Liver (tissue), 9 donors: ENCODE measurements around the gene IRF9. TPM values are rescaled to one million over a fixed set of nuclear protein-coding genes. Genes with fewer than 3 reads are reported as not detected.
A peak's percentile ranks its signal among the peaks of the same experiment; 100 is the strongest.

Experiments used
- DNase-seq: peaks from one replicate; pipeline ENCODE4 v3.0.0-alpha.2; 2017; ENCODE audit warnings: low spot score
- H3K27ac ChIP-seq, 2 donors: one replicate each; pipeline ENCODE4 v1.7.0; 2013; ENCODE audit warnings: inconsistent platforms in 2 of 2, low read length in 2 of 2, control low read depth in 1 of 2, low read depth in 1 of 2, mild to moderate bottlenecking in 1 of 2
- H3K27me3 ChIP-seq, 4 donors: one replicate each; pipeline versions ENCODE4 v1.6.1 to v1.7.0; 2013; ENCODE audit warnings: low read length in 3 of 4, inconsistent platforms in 1 of 4, mild to moderate bottlenecking in 1 of 4, moderate library complexity in 1 of 4; ENCODE audit not compliant: control insufficient read depth in 4 of 4, insufficient read depth in 4 of 4
- H3K36me3 ChIP-seq, 4 donors: one replicate each; pipeline versions ENCODE4 v1.6.1 to v1.7.0; 2013; ENCODE audit warnings: low read length in 3 of 4, mild to moderate bottlenecking in 3 of 4, low read depth in 1 of 4, moderate library complexity in 1 of 4; ENCODE audit not compliant: control insufficient read depth in 4 of 4, insufficient read depth in 3 of 4
- H3K4me1 ChIP-seq, 4 donors: one replicate each; pipeline versions ENCODE4 v1.6.1 to v1.7.0; 2013; ENCODE audit warnings: low read length in 3 of 4, mild to moderate bottlenecking in 3 of 4, moderate library complexity in 1 of 4; ENCODE audit not compliant: control insufficient read depth in 4 of 4, insufficient read depth in 4 of 4
- H3K4me3 ChIP-seq, 3 donors: one replicate each; pipeline versions ENCODE4 v1.6.1 to v1.7.0; 2013; ENCODE audit warnings: low read length in 3 of 3, control low read depth in 1 of 3, low read depth in 1 of 3, mild to moderate bottlenecking in 1 of 3
- H3K9ac ChIP-seq, 2 donors: one replicate each; pipeline ENCODE4 v1.7.0; 2013; ENCODE audit warnings: low read length in 2 of 2, mild to moderate bottlenecking in 2 of 2, moderate library complexity in 2 of 2, control low read depth in 1 of 2, low read depth in 1 of 2
- H3K9me3 ChIP-seq, 4 donors: one replicate each; pipeline versions ENCODE4 v1.6.1 to v1.7.0; 2013; ENCODE audit warnings: low read length in 3 of 4; ENCODE audit not compliant: control insufficient read depth in 4 of 4
- ATF3 ChIP-seq: IDR thresholded peaks from 2 replicates; pipeline ENCODE4 v1.6.1; 2016; ENCODE audit warnings: antibody characterized with exemption
- FOXA1 ChIP-seq: IDR thresholded peaks from 2 replicates; pipeline ENCODE4 v1.6.1; 2016; ENCODE audit warnings: antibody characterized with exemption
- GABPA ChIP-seq, 2 donors: IDR thresholded peaks in 1 of 2; conservative IDR thresholded peaks in 1 of 2; 2 replicates each; pipeline ENCODE4 v1.6.1; 2016; ENCODE audit warnings: antibody characterized with exemption in 2 of 2, mild to moderate bottlenecking in 1 of 2, moderate library complexity in 1 of 2
- HNF4A ChIP-seq, 2 donors: conservative IDR thresholded peaks; 2 replicates each; pipeline ENCODE4 v1.6.1; 2016; ENCODE audit warnings: antibody characterized with exemption in 2 of 2, mild to moderate bottlenecking in 2 of 2
- JUND ChIP-seq, 2 donors: IDR thresholded peaks; 2 replicates each; pipeline ENCODE4 v1.6.1; 2016; ENCODE audit warnings: antibody characterized with exemption in 2 of 2
- MAX ChIP-seq: IDR thresholded peaks from 2 replicates; pipeline ENCODE4 v1.6.1; 2016; ENCODE audit warnings: antibody characterized with exemption
- RAD21 ChIP-seq, 2 donors: IDR thresholded peaks; 2 replicates each; pipeline ENCODE4 v1.6.1; 2016; ENCODE audit warnings: antibody characterized with exemption in 2 of 2, mild to moderate bottlenecking in 2 of 2
- REST ChIP-seq: IDR thresholded peaks from 2 replicates; pipeline ENCODE4 v1.6.1; 2016; ENCODE audit warnings: antibody characterized with exemption, mild to moderate bottlenecking
- RXRA ChIP-seq, 2 donors: IDR thresholded peaks; 2 replicates each; pipeline ENCODE4 v1.6.1; 2017 to 2018; ENCODE audit warnings: antibody characterized with exemption in 2 of 2, mild to moderate bottlenecking in 1 of 2
- TAF1 ChIP-seq: conservative IDR thresholded peaks from 2 replicates; pipeline ENCODE4 v1.6.1; 2016; ENCODE audit warnings: antibody characterized with exemption, mild to moderate bottlenecking
- YY1 ChIP-seq: IDR thresholded peaks from 2 replicates; pipeline ENCODE4 v1.6.1; 2016; ENCODE audit warnings: antibody characterized with exemption, mild to moderate bottlenecking
- WGBS: extraction: QIAGEN DNeasy Blood & Tissue Kit; methylation state at CpG from one replicate; pipeline ENCODE4 v1.1.7; 2013; 5-methylcytosine and 5-hydroxymethylcytosine counted together
- polyA plus RNA-seq, 2 donors: library from polyadenylated mRNA; stranded (reverse) in 1 of 2; unstranded in 1 of 2; fragments of 200-250 nt in 1 of 2; fragments of >200 nt in 1 of 2; fragmentation: Nextera tagmentation in 1 of 2; extraction: Ambion mirVana in 1 of 2; gene quantifications; one replicate each; pipeline versions ENCODE4 v1.2.1 to v1.2.3, GENCODE V29; 2013 to 2015
- total RNA-seq, 2 donors: library from RNA; depleted of rRNA; stranded (reverse); fragments of >200 nt; gene quantifications; one replicate each; pipeline ENCODE4 v1.2.3, GENCODE V29; 2014
- TF ChIP-seq, protein P1 (sequence below): IDR thresholded peaks from 2 replicates; pipeline ENCODE4 v1.6.1; 2016; ENCODE audit warnings: antibody characterized with exemption
- donor health status: healthy.
- donor health status: healthy.
- donor health status: healthy.
- donor health status: healthy.
- donor health status: healthy.

Gene IRF9
- total and polyA plus RNA-seq, 4 donors: 37.9 to 60.9 (median 51.0) TPM

DNA sequence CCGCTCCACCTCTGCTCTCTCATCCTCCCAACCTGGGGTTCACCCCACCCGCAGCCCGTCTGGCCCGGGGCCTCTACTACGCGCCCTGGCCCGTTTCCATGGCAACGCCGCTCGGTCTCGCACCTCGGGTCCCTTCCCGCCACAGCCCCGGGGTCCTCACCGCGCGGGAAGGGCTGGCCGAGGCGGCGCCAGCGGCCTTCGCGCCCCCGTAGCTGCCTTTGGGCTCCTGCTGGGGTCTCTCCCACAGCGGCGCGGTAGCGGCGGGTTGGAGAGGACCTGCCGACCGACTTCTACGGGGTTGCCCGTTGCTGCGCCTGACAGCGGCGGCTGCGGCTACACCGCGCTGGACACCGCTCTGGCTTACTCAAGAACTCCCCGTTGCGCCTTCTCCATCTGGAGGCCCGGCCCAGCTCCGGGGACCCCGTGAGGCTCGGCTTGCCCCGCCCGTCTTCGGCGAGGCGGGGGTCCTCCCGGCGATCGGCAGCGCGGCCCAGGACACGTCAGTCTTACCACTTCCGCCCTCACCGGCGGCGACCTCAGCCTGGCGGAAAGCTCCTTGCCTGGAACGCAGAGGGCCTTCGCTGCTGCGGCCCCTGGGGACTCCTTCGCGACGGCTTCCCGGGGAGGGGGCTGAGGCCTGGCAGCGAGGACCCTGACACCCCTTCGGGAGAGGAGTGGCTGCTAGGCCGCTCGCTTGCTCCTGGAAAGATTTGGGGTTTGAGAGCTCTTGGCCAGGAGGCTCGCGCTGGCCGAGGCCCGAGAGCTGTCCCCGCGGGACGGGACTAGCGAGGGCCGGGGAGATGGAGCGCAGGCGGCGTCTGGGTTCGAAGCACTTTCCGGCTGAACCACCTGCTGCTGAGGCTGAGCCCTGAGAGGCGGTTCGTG lies 34.4 kb downstream of the IRF9 start, which contains the start of gene TM9SF1:
TM9SF1 (minus strand) TSS at position 256 of the 885 bp plus-strand sequence. CDS start 422 bp downstream, outside the sequence.
- peaks cover 0 to 29% (median 23%) of the 10 kb centered on the region in 4 donors for H3K4me1 ChIP-seq
- peaks cover 4 to 13% (median 9%) of the 10 kb centered on the region in 4 donors for H3K36me3 ChIP-seq
- H3K4me3 ChIP-seq: peak within 1 kb of the TSS; percentile 79 to 94 (median 93)
- H3K9me3 ChIP-seq: no peaks in the 10 kb centered on the region
- peak; percentile 86 for DNase-seq
- TF ChIP-seq JUND (IDR thresholded peaks at IDR 0.05): no peak
- peak; percentile 70 for TF ChIP-seq YY1
- no peak for TF ChIP-seq RXRA (IDR thresholded peaks at IDR 0.05)
- peak in 1 of 2 donors; percentile 82 for TF ChIP-seq GABPA (IDR thresholded peaks at IDR 0.05 in 1 of 2, conservative IDR thresholded peaks at IDR 0.05 in 1 of 2)
- no peak for TF ChIP-seq TAF1
- TF ChIP-seq REST: peak; percentile 42
- H3K27me3 ChIP-seq: no peaks in the 10 kb centered on the region
- H3K27ac ChIP-seq: peak within 1 kb of the TSS; percentile 99
- WGBS: under 1% methylated on average over 89 of the region's 89 CpGs
- peak within 1 kb of the TSS; percentile 76 to 97 for H3K9ac ChIP-seq

DNA sequence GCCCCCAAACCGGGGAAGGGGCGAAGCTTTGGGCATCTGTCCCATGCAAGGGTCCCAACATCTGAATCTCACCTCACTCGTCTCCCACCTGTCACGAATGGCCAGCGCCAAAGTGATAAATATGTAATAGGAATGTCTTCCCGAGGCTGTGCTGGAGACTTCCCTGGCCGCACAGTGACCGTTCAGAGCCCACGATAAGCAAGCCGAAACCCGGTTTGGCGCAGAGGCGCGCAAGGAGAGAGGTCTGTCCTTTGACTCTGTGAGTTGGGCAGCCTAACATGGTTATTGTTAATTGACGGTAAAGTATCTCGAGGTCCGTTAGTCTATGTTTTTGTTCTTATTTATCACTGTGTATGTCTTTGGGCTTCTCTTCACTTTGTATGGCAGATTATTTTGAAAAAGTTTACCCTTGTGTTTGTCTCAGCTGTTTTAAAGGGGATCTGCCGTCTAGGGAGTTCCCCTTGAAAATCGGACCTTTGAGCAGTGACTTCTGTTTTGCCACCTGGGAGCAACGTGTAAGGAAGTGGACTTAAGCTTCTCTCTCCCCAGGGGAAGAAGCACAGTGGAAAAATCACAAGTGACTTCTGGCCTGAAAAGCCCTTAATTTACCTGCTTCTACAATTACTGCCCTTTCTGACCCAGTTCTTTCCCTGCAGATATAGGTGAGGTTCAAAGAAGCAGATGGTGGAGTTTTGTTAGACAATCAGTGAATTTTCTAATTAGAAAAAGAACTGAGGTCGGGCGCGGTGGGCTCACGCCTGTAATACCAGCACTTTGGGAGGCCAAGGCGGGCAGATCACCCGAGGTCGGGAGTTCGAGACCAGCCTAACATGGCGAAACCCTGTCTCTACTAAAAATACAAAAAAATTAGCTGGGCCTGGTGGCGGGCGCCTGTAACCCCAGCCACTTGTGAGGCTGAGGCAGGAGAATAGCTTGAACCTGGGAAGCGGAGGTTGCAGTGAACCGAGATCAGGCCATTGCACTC lies 35.3 kb downstream of the IRF9 start:
- Histone ChIP-seq H3K9me3 (no peaks in the 10 kb centered on the region), H3K27me3 (no peaks in the 10 kb centered on the region), H3K4me1 (peaks cover 0 to 29% (median 23%) of the 10 kb centered on the region in 4 donors), H3K4me3 (peak overlapping the region; percentile 79 to 94 (median 93)), H3K9ac (peak overlapping the region; percentile 76 to 97), H3K27ac (peak overlapping the region; percentile 99), H3K36me3 (peaks cover 4 to 12% (median 9%) of the 10 kb centered on the region in 4 donors)
- WGBS: 34% methylated on average over 33 of the region's 33 CpGs
- TF ChIP-seq HNF4A (conservative IDR thresholded peaks at IDR 0.05): peak; percentile 22 to 44
- TF ChIP-seq FOXA1: no peak
- peak; percentile 41 for DNase-seq

DNA sequence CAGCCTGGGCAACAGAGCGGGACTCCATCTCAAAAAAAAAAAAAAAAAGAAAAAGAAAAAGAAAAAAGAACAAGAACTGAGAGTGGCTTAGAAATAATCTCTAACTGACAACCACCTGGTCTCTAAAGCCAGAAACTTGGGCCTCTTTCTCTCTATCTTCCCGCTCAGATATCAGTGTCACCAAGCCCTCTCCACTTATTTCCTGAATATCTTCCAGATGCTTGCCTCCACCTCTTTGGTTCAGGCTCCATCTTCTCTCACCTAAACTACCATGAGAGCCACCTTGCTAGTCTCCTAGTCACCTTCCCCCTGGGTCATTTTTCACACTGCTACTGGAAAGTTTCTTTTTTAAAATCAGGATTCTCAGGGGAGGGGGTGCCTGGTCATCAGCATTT lies 36.0 kb downstream of the IRF9 start:
- Histone ChIP-seq H3K27me3 (no peaks in the 10 kb centered on the region), H3K4me3 (no peak overlapping the region), H3K9ac (no peak overlapping the region), H3K9me3 (no peaks in the 10 kb centered on the region), H3K27ac (no peak overlapping the region), H3K4me1 (peaks cover 0 to 29% (median 23%) of the 10 kb centered on the region in 4 donors), H3K36me3 (peaks cover 2 to 11% (median 9%) of the 10 kb centered on the region in 4 donors)
- WGBS: 93% methylated on average over 2 of the region's 2 CpGs
- no peak for TF ChIP-seq JUND (IDR thresholded peaks at IDR 0.05)
- TF ChIP-seq ATF3: no peak
- TF ChIP-seq FOXA1: no peak
- TF ChIP-seq MAX: no peak
- TF ChIP-seq RAD21 (IDR thresholded peaks at IDR 0.05): no peak
- no peak for TF ChIP-seq YY1
- TF ChIP-seq, protein P1, sequence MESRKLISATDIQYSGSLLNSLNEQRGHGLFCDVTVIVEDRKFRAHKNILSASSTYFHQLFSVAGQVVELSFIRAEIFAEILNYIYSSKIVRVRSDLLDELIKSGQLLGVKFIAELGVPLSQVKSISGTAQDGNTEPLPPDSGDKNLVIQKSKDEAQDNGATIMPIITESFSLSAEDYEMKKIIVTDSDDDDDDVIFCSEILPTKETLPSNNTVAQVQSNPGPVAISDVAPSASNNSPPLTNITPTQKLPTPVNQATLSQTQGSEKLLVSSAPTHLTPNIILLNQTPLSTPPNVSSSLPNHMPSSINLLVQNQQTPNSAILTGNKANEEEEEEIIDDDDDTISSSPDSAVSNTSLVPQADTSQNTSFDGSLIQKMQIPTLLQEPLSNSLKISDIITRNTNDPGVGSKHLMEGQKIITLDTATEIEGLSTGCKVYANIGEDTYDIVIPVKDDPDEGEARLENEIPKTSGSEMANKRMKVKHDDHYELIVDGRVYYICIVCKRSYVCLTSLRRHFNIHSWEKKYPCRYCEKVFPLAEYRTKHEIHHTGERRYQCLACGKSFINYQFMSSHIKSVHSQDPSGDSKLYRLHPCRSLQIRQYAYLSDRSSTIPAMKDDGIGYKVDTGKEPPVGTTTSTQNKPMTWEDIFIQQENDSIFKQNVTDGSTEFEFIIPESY: no peak
- DNase-seq: no peak
